Measurements from ENCODE around the gene ACTR1B. TPM values are rescaled to one million over a fixed set of nuclear protein-coding genes. Genes with fewer than 3 reads are reported as not detected.
"Not testable (repeated sequence)": the region's sequence is repeated elsewhere in the genome, so short reads cannot be mapped to it uniquely, and the experiment has no call there.

ACTR1B gene
- total RNA-seq, 1 experiment from 2014 or later, result 76.6 TPM

- peak; percentile 60 for DNase-seq (ENCODE audit: low read depth)
These were observed 44.7 kb downstream of the ACTR1B start for GRCh38 chr2:97618939-97619827.

GRCh38 chr2:97617911-97618310, 45.9 kb downstream of the ACTR1B start:
- DNase-seq (ENCODE audit: low read depth), result no peak

- DNase-seq (ENCODE audit: low read depth), result not testable (repeated sequence)
These were observed 48.1 kb downstream of the ACTR1B start for GRCh38 chr2:97615746-97616145.

- not testable (repeated sequence) for DNase-seq (ENCODE audit: low read depth)
These were observed 51.9 kb downstream of the ACTR1B start for GRCh38 chr2:97611895-97612294.

- DNase-seq (ENCODE audit: low read depth), result not testable (repeated sequence)
These were observed 55.1 kb downstream of the ACTR1B start for GRCh38 chr2:97608745-97609144.

Other genes starting within 250 kb of the ACTR1B start
- 18.7 and 19.8 TPM in 2 replicates for gene ANKRD36B, start 74.2 kb downstream of the ACTR1B start, total RNA-seq (2014; rRNA removed)
- 219 and 247 TPM in 2 replicates for gene COX5B, start 18.0 kb downstream of the ACTR1B start, total RNA-seq (2014; rRNA removed)
- 0.80 and 0.83 TPM in 2 replicates for gene C2orf92, start 5.7 kb upstream of the ACTR1B start, total RNA-seq (2014; rRNA removed)
- 0.40 TPM in 1 of 2 replicates, not detected in the other for gene ZAP70, start 49.5 kb upstream of the ACTR1B start, total RNA-seq (2014; rRNA removed)

All from LHCN-M2 (cell line).